Left forelimb (tissue), 1 donor: ENCODE data around the gene FOXN3.
A peak's percentile ranks its signal among the peaks of the same experiment; 100 is the strongest.
"Not testable (repeated sequence)": the region's sequence is repeated elsewhere in the genome, so short reads cannot be mapped to it uniquely, and the experiment has no call there.

ENCODE experiments used
- DNase-seq: peaks from one replicate; pipeline ENCODE4 v3.0.0-alpha.2; 2018; ENCODE audit warnings: low spot score

The FOXN3 gene

DNA sequence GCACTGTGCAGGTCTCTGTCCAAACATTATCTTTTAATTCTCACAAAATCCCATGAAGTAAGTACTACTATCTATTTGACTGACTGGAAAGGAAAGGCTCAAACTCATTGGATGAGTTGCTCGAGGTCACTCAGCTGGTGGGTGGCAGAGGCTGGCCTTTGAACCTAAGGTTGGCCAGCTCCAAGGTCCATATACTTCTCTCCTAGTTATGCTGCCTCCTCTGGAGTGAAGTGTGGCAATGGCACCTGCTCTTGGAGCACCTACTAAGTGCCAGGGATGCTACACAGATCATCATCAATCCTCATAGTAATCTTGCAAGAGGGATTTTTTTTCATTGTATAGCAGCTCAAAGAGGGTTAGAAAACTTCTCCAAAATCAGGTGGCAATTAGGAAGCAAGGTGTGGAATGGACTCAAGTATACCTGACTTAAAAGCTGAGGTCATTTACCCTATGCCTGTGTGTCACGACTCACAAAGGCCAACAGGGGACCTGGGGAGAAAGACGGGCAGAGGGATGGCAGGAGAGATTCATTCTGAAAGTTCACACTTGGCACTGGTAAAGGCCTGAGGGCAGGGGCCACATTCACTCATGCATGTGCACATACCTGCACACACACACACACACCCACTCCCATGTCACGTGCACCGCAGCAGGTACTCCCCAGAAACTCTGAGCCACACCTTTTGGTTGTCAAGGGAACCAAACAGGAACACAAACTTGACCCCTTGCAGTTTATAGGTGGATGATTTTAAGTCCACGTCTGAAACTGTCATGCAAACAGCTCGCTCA, 146.4 kb downstream of the FOXN3 start:
- peak; percentile 30 for DNase-seq

- peak; percentile 30 for DNase-seq
These were observed 147.6 kb downstream of the FOXN3 start for GRCh38 chr14:89269404-89269803.

DNA sequence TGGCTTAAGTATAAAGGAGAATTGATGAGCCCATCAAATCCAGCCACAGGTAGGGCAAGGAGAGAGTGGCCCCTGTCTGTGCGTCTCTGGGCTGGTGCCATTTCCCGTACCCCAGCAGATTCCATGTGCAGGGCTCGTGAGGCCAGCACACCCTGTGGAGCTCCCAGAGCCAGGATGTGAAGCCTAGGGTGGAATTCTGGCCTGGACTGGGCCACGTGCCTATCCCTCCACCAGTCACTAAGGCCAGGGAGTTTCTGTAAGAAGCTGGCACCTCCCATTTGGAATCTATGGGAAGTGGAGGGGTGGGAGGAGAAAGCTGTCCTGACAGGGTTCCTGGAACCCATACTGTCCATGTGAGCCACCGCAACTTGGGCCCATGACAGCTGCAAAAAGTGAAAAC, 148.5 kb downstream of the FOXN3 start:
- DNase-seq: peak; percentile 37

GRCh38 chr14:89267656-89268055, 149.4 kb downstream of the FOXN3 start:
- DNase-seq: peak; percentile 25

DNA sequence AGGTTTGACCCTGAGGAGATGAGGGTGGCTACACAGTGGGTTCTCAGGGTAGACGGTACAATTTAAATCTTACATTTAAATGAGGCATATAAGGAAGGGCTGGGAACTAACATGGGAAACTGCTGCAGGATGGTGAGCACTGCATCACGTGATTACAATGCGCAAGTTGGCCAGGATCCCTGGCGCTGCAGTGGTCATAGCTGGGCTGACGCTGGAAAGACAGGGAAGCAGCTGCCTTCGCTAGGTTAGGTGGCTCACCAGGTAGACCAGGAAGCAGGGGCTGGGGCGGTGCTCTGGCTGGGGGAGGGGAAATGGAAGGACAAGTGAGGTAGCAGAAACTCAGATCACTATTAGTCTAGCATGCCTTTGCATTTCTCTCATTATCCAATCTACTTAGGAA, 149.9 kb downstream of the FOXN3 start:
- peak; percentile 20 for DNase-seq

- peak; percentile 20 for DNase-seq
These were observed 150.3 kb downstream of the FOXN3 start for GRCh38 chr14:89266754-89267153.

- peak; percentile 36 for DNase-seq
These were observed 151.8 kb downstream of the FOXN3 start for GRCh38 chr14:89265234-89265633.

GRCh38 chr14:89264196-89264800, 152.7 kb downstream of the FOXN3 start:
- peak; percentile 12 for DNase-seq

- peak; percentile 6 for DNase-seq
These were observed 155.0 kb downstream of the FOXN3 start for GRCh38 chr14:89262041-89262440.

DNA sequence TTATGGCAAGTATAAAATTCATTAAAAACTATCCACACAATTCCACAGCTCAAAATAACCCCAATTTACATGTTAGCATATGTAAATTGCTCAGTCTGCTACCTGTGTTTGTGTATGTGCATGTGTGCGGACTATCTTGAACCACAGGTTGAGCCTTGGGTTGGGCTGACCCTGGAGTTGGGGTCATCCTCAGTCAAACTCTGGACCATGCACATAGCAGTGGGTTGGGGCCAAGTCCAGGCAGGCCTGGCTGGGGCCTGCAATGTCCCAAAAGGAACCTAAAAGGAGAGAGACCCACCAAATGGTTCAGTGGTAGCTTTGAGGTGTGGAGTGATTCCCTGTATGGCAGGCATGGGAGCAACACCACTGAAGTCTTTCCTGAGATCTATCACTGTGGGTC, 156.1 kb downstream of the FOXN3 start:
- peak; percentile 22 for DNase-seq

DNA sequence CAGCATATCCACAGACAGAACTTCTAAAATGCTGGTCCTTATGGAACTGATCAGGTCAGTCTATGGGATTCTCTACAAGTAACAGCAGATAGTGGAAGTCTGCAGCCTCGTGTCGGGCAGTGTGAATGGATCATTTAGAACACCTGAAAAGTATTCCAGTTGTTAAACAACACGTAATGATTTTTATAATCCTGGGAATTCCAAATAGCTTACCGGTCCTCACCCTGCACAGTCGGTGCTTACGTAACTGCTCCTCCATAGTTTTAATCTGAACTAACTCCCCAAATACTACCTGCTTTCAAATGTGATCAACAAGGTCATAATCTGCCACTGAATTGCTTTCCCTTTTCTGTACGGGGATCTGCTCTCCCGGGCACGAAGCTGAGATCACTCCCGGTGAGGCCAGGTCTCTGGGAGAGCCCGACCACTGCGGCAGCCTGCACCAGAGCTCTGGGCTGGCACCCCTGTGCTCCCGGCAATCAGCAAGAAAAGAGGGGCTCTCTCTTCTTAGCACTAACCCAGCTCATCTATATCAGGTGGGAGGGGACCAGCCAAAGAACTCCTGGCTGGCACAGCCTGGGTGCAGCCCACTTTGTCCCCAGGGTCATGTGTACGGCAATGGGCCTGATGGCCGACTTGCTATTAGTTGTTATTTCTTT, 157.0 kb downstream of the FOXN3 start:
- DNase-seq: peak; percentile 61

- no peak for DNase-seq
These were observed 158.2 kb downstream of the FOXN3 start for GRCh38 chr14:89258728-89259273.

GRCh38 chr14:89256951-89257350, 160.1 kb downstream of the FOXN3 start:
- DNase-seq: peak; percentile 37

GRCh38 chr14:89256283-89256682, 160.8 kb downstream of the FOXN3 start:
- DNase-seq: peak; percentile 15

DNA sequence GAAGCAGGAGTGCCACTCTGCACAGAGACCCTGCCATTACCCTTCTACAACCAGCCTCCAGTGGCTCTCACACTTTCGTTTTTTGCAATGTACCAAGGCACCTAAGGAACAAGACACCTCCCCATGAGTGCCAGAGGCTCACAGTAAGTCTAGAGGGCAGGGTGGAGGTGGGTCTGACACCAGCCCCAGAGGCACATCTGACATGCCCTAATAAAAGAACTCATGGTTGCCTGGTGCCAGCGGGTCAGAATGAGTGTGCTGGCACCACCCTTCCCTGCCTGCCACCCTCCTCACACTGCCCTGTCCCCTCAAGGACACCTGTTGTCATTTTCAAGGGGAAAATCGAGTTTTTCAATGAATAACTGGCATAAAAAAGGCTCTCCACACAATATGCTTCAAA, 161.2 kb downstream of the FOXN3 start:
- peak; percentile 17 for DNase-seq

- DNase-seq: peak; percentile 11
These were observed 162.0 kb downstream of the FOXN3 start for GRCh38 chr14:89255012-89255411.

DNA sequence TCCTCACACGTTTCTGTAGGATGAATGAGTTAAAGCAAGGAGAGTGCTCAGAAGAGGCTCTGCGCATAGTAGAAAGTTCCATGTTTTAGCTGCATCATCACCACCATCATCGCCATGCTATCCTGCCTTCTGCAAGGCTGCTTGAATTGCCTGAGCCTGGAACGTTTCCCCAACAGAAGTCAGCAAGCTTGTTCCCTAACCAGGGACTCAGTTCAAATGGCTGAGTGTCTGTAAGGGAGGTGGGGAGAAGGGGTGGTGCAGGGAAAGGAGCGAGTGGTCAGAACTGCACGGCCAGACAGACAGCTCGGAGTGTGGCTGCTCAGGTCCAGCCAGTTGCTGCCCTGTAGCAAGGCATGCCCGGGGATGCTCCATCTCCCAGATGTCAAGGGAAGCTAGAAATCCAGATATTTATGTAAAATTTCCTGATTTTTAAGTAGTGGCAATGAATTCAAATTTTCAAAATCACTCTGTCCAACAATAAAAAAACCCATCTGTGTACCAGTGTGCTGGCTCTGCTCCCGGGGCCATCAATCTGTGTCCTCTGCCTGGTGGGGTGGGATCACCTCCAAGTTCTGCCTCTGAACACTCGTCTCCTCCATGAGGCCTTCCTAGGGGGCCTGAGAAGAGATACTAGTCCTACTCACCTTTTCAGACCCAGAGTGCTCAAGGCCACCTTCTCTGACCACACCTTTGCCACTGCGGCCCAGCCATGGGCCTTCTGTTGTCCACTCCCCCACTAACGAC, 162.7 kb downstream of the FOXN3 start:
- peak; percentile 26 for DNase-seq

DNA sequence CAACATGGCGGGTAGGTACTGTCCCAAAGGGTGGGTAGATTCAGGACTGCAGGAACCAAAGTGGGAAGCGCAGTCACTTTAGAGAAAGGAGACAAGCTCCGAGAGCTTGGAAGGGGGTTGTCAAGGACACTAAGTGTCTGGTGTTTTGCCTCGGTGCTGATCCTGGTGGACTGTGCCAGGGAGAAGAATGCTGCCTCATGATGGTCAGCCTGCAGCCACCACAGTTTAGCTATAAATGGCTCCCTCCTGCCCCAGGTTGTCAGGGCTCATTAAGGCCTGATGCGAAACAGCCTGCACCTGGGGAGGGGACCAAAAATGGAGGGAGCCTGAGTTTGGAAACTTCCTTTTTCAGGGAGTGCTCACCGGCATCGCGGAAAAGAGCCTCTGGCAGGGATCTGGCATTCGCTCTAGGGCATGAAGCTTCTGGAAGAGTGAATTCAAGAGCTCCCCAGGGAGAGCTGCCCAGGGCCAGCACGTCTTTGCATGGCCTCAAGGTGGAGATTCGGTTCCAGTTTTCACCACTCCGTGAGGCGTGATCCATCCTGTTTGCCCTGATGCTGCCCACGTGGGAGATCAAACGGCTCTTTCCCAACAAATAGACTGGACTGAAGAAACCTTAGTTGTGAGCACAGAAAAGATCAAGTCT, 164.0 kb downstream of the FOXN3 start:
- peak; percentile 46 for DNase-seq

GRCh38 chr14:89251061-89251460, 166.0 kb downstream of the FOXN3 start:
- DNase-seq: peak; percentile 8

GRCh38 chr14:89250655-89250975, 166.4 kb downstream of the FOXN3 start:
- not testable (repeated sequence) for DNase-seq

DNA sequence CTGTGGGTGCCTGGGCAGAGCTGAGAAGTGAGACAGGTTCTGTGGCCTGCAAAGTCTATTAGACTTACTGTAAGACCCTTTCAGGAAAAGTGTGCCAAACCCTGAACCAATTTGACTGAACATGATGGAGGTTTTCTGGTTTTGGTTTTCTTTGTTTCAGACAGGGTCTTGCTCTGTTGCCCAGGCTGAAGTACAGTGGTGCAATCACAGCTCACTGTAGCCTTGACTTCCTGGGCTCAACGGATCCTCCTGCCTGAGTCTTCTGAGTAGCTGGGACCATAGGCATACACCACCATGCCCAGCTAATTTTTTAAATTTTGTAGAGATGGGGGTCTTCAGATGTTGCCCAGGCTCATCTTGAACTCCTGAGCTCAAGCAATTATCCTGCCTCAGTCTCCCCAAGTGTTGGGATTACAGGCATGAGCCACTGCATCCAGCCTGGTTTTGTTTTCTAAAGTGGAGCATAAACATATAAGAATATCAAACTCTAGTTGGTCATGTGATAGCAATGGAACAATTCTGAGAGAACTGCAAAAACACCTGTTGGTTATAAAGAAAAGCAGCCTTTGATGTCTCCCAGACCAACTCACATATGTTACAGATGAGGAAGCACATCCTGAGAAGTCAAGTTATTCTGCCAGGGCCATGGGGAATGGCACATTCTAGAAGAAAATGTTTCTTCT, 166.9 kb downstream of the FOXN3 start:
- peak; percentile 3 for DNase-seq
